ENCODE data around the gene CCDC83. TPM values are rescaled to one million over a fixed set of nuclear protein-coding genes. Genes with fewer than 3 reads are reported as not detected.
"Not testable (repeated sequence)": the region's sequence is repeated elsewhere in the genome, so short reads cannot be mapped to it uniquely, and the experiment has no call there.

CCDC83 gene
- total RNA-seq, 1 experiment from 2014 or later: not detected

GRCh38 chr11:85848006-85848405, 7.2 kb upstream of the CCDC83 start:
- no peak overlapping the region for H3K27ac ChIP-seq
- no peaks in the 10 kb centered on the region for H3K36me3 ChIP-seq (ENCODE audit: low read depth)
- H3K4me2 ChIP-seq: no peak overlapping the region
- H3K79me2 ChIP-seq (ENCODE audit: low read depth): no peaks in the 10 kb centered on the region
- peaks cover 29% of the 10 kb centered on the region for H3K4me1 ChIP-seq (replicated peaks; ENCODE audit: insufficient read depth)
- BruUV-seq (replicated peaks): no TSS peak
- no peak overlapping the region for H3K4me3 ChIP-seq
- no peak for TF ChIP-seq CTCF (conservative IDR thresholded peaks at IDR 0.05)
- no peak for TF ChIP-seq EZH2 (IDR thresholded peaks at IDR 0.05; ENCODE audit: low read depth)
- no peaks in the 10 kb centered on the region for H4K20me1 ChIP-seq (ENCODE audit: insufficient read depth)
- CTCF ChIA-PET: no interaction called here
- no peak overlapping the region for H2AFZ ChIP-seq
- no peak for DNase-seq
- H3F3A ChIP-seq (ENCODE audit: insufficient read depth, low read depth): peaks cover 21% of the 10 kb centered on the region
- H3K9me3 ChIP-seq (ENCODE audit: insufficient read depth, low read depth): peaks cover 13% of the 10 kb centered on the region
- H3K9me2 ChIP-seq (ENCODE audit: insufficient read depth): no peaks in the 10 kb centered on the region
- POLR2A ChIA-PET (ENCODE audit: unreplicated experiment): no interaction called here
- intact Hi-C loops (cut with micrococcal nuclease; ENCODE audit: unreplicated experiment): loop anchor here (10.0 kb wide), 2 partner anchors 183 to 223 kb away; partner anchors contain the start of genes CREBZF, DLG2 and TMEM126B
- H3K27me3 ChIP-seq (ENCODE audit: insufficient read depth, low read depth): no peaks in the 10 kb centered on the region

- Histone ChIP-seq H3K4me3 (no peak overlapping the region), H2AFZ (no peak overlapping the region), H3K27me3 (ENCODE audit: insufficient read depth, low read depth) (no peaks in the 10 kb centered on the region), H3F3A (ENCODE audit: insufficient read depth, low read depth) (peaks cover 21% of the 10 kb centered on the region), H3K9me3 (ENCODE audit: insufficient read depth, low read depth) (peaks cover 13% of the 10 kb centered on the region), H3K4me2 (no peak overlapping the region), H3K79me2 (ENCODE audit: low read depth) (no peaks in the 10 kb centered on the region), H3K27ac (no peak overlapping the region), H3K4me1 (replicated peaks; ENCODE audit: insufficient read depth) (peaks cover 25% of the 10 kb centered on the region), H3K36me3 (ENCODE audit: low read depth) (no peaks in the 10 kb centered on the region), H4K20me1 (ENCODE audit: insufficient read depth) (no peaks in the 10 kb centered on the region), H3K9me2 (ENCODE audit: insufficient read depth) (no peaks in the 10 kb centered on the region)
- TF ChIP-seq EZH2 (IDR thresholded peaks at IDR 0.05; ENCODE audit: low read depth) (no peak), CTCF (conservative IDR thresholded peaks at IDR 0.05) (no peak)
- CTCF ChIA-PET: no interaction called here
- DNase-seq: no peak
- no TSS peak for BruUV-seq (replicated peaks)
- intact Hi-C loops (cut with micrococcal nuclease; ENCODE audit: unreplicated experiment): loop anchor here (10.0 kb wide), 2 partner anchors 184 to 224 kb away; partner anchors contain the start of genes CREBZF, DLG2 and TMEM126B
- POLR2A ChIA-PET (ENCODE audit: unreplicated experiment): no interaction called here
These were observed 6.6 kb upstream of the CCDC83 start for GRCh38 chr11:85848556-85848955.

- H3K4me2 ChIP-seq; H3K9me3 ChIP-seq (ENCODE audit: insufficient read depth, low read depth); H3K9me2 ChIP-seq (ENCODE audit: insufficient read depth); H3K27me3 ChIP-seq (ENCODE audit: insufficient read depth, low read depth); H3K79me2 ChIP-seq (ENCODE audit: low read depth); H3K4me1 ChIP-seq (replicated peaks; ENCODE audit: insufficient read depth); H2AFZ ChIP-seq; H3K36me3 ChIP-seq (ENCODE audit: low read depth); H4K20me1 ChIP-seq (ENCODE audit: insufficient read depth); H3K27ac ChIP-seq; DNase-seq; POLR2A ChIA-PET (ENCODE audit: unreplicated experiment); H3K4me3 ChIP-seq; CTCF ChIA-PET; BruUV-seq (replicated peaks); H3F3A ChIP-seq (ENCODE audit: insufficient read depth, low read depth): not testable (repeated sequence)
- intact Hi-C loops (cut with micrococcal nuclease; ENCODE audit: unreplicated experiment): loop anchor here (10.0 kb wide), 2 partner anchors 362 to 962 kb away; no protein-coding TSS in a partner anchor
These were observed 2.4 kb upstream of the CCDC83 start for GRCh38 chr11:85852754-85853153.

- H3F3A ChIP-seq (ENCODE audit: insufficient read depth, low read depth); BruUV-seq (replicated peaks); H3K79me2 ChIP-seq (ENCODE audit: low read depth); H3K27ac ChIP-seq; H3K27me3 ChIP-seq (ENCODE audit: insufficient read depth, low read depth); H3K4me3 ChIP-seq; H3K4me1 ChIP-seq (replicated peaks; ENCODE audit: insufficient read depth); H2AFZ ChIP-seq; DNase-seq; H3K36me3 ChIP-seq (ENCODE audit: low read depth); H3K9me3 ChIP-seq (ENCODE audit: insufficient read depth, low read depth); H4K20me1 ChIP-seq (ENCODE audit: insufficient read depth); H3K9me2 ChIP-seq (ENCODE audit: insufficient read depth): not testable (repeated sequence)
- intact Hi-C loops (cut with micrococcal nuclease; ENCODE audit: unreplicated experiment): loop anchor here (10.0 kb wide), 2 partner anchors 361 to 961 kb away; no protein-coding TSS in a partner anchor
- ChIA-PET CTCF (interaction anchor here (0.7 kb wide), 2 partner anchors 51 to 108 kb away, joined by 3 read pairs; no protein-coding TSS in a partner anchor), POLR2A (ENCODE audit: unreplicated experiment) (interaction anchor here (0.6 kb wide), 1 partner anchor 158 kb away, joined by 5 read pairs; no protein-coding TSS in a partner anchor)
- 0 out of 2 replicates have a peak overlapping the region, but pooled peaks have one; percentile 91 for H3K4me2 ChIP-seq
These were observed 1.6 kb upstream of the CCDC83 start for GRCh38 chr11:85853541-85853940.

All from PC-9 (cell line).